HG02759 (cell line): ENCODE data around the gene CNOT6L.

ENCODE experiments used
- ATAC-seq: cut with Tn5 transposase; IDR thresholded peaks from one replicate; pipeline ENCODE4 v1.9.1; 2021; ENCODE audit warnings: mild to moderate bottlenecking, moderate library complexity; ENCODE audit not compliant: unreplicated experiment

Gene CNOT6L

GRCh38 chr4:77714514-77714913, 104.7 kb downstream of the CNOT6L start:
- no peak for ATAC-seq

DNA sequence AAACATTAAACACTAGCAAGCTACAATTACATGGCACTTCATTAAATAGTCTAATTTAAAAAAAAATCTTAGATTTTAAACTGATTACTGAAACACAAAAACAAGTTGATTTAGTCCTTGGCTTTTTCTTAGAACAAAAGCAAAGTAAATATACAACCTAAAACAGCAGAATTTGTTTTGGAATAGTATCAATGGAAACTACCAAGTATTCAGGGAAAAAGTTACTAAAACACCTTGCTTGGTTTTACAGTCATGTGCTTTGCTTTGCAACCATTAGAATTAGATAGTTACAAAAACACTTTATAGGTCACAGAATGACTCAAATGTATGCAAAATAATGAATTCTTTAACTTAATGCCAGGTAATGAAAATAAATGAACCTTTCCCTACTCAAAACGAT, 105.3 kb downstream of the CNOT6L start:
- no peak for ATAC-seq

DNA sequence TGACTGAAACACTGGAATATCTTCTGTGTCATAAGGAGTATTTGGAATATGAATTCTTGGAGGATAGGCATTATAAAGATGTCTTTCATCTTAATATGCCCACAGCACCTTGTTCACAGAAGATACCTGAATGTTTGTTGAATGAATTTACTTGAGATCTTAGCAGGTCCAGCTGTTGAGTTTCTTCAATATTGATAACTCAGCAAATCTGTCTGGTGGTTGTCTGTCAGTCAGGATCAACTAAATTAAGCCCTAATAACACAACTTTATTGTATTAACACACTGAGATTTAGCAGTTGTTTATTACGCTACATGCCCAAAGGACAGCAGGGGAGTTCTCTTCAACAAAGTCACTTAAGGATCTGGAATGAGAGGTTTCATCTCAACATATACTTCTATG, 106.5 kb downstream of the CNOT6L start:
- ATAC-seq: no peak

DNA sequence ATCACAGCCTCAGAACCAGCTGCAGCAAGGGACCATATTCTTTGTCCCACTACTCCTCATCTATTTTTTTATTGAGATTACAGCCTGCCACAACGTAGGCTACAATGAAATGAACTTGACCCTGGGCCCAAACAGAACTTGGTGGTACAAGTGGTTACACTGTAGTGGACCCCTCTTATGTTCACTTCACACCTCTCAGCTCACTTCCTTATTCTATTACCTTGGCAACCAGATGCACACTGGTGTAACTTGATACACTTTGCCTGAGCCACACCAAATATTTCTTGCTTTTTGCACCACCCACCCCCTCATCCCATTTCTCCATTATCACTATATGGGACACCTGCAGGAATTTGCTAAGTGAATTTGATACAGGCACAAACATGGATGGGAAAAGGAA, 107.7 kb downstream of the CNOT6L start:
- ATAC-seq: no peak

GRCh38 chr4:77710684-77711083, 108.5 kb downstream of the CNOT6L start:
- ATAC-seq: no peak

DNA sequence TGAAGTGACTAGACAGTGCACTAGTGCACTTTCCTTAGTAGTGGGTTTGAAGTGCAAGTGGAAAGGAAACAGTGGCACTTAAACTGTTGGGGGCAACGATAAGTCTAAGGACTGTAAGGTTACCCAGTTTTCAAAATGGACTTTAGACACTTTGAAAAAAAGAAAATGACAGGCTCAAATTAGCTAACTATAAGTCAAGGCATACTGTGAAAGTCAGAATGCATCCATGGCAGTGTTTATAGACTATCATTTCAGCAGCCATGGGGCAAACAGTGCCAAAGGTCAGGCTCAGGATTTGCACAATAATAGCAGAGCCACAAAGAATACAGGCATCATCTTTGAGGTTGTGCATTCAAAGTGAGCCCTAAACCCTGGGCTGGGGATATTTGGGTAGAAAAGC, 109.1 kb downstream of the CNOT6L start:
- no peak for ATAC-seq

GRCh38 chr4:77706717-77707116, 112.5 kb downstream of the CNOT6L start:
- no peak for ATAC-seq

DNA sequence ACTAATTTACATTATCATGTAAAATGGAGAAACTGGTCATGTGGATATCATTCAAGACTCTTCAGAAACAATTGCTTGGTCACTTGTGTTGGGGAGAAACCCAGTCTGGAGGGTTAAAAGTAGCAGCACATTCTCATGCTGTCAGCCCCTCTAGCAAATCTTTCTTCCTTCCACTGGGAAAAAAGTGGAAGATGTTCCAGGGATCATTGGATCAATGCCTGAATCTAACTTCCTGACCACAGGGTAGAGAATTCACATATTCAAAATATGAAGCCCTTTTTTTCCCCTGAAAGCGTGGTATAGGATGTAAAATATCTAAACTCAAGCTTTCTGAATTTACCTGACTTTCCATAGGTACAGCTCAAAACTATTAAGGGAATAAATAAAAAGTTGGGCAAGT, 115.5 kb downstream of the CNOT6L start:
- ATAC-seq: no peak

GRCh38 chr4:77701121-77701520, 118.0 kb downstream of the CNOT6L start:
- no peak for ATAC-seq

DNA sequence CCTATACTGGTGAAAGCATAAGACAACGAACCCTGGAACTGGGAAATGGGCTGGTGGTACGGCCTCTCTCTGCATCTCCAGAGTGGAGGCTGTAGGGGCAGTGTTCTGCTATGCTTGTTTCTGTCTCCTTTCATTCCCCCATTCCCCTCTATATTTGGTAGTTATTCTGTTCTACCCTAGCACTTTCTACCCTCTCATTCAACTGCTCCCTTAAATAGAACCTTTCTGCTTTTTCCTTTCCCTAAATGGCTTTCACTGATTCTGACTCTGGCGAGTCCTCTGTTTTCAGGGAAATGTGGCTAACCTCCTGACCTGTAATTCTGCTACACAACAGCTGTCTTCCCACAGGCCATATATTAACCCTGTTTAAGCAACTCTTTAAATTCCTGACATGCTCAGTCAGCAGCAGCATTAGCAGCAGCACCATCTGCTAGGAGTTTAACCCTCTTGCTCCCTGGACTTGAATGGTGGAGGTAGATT, 119.4 kb downstream of the CNOT6L start:
- no peak for ATAC-seq

DNA sequence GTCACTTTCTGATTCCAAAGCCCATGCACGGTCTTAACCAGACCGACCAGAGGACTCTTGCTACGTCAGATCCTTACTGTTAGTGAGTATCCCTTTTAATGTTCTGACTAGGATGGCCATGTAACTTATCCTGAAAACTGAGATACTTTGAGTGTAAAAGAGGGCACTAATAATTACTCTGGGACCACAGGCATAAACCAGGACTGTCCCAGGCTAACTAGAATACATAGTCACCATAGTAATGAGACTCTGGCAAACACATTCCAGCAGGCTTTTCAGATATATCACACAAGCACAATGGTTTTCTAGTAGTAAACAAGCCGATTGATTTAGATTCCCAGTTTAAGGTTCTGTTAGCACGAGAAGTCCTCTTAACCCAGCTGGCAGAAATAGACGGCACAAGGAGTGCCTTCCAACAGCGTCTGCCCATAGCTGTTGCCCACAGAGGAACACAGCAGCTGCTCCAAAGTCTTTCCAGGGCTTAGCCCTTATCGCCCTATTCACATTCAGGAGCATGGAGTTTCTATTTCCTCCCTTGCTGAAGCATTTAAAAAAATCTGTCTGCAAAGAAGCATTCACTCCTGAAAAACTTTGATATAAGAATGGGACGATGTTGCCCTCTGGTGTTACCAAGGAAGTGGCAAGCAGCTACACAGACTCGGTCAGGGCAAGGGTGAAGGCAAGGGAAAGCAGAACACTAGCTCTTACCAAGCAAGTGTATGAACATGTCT, 121.1 kb downstream of the CNOT6L start:
- ATAC-seq: no peak

DNA sequence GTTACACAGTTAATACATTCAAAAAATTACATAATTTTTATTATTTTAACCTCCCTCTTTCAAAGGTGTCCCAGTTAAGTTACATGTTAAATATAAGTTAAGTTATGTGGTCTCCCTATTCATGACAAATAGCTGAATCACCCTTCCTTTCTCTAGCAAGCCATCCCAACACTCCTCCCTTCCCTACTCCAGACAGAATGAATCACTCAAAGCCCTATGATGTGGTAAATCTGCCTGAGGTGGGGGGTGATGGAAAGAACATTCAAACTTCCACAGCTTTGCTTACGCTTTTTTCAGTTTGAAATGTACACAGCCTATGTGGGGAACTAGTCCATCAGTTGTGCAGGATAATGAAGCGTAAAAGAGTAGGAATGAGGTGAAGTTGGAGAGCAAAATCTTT, 123.4 kb downstream of the CNOT6L start:
- ATAC-seq: no peak

DNA sequence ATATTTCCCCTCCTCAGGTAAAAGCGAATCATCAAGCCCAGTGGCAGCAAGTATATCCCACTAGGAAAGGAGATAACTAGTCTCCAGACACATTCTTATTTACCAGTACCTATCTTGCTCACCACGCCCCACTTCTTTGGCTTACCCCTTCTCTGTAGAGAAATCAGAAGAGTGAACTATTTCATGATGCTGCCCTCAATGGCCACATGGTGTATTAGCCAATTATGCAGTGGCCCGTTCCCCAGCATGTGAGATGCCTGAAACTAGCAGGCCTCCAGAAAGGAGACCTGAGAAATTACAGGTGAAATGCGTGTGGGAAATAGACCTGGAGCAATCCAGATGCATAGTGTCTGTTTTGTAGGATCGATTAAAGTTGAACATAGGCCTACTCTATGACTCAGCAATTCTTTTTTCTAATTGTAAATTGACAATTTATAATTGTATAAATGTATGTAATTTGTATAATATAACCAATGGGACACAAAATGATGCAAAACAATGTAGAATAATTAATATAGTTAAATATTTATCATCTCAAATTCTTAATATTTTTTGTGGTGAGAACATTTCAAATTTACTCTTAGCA, 126.2 kb downstream of the CNOT6L start:
- ATAC-seq: no peak

GRCh38 chr4:77681792-77682191, 137.4 kb downstream of the CNOT6L start:
- no peak for ATAC-seq

- no peak for ATAC-seq
Observed at GRCh38 chr4:77676842-77677241, 142.3 kb downstream of the CNOT6L start.

GRCh38 chr4:77671051-77671450, 148.1 kb downstream of the CNOT6L start:
- ATAC-seq: no peak

GRCh38 chr4:77669946-77670590, 149.1 kb downstream of the CNOT6L start:
- no peak for ATAC-seq

DNA sequence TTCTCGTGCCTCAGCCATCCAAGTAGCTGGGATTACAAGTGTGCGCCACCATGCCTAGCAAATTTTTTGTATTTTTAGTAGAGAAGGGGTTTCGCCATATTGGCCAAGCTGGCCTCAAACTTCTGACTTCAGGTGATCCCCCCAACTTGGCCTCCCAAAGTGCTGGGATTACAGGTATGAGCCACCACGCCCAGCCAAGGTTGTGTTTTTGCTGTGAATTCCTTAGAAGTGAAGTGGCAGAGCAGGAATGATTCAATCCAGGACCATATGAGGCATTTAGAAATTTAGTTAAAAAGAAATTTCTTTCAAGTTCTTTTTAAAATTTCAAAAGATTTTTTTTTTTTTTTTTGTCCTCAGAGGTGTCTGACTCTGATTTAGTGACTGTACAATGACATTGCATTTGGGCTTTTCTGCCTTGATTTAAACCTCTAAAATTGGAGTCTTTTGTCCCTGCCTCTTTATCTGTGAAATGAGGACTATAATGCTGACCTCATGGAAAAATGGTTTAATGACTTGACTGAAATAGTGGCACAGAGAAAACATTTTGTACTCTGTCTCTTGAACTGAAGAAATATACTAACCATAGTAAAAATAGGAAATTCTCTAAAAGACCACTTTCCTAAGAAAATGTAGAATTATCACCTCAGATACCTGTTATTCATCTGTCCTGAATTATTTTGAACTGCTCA, 153.6 kb downstream of the CNOT6L start:
- ATAC-seq: no peak
